Uterus (tissue), 4 donors: ENCODE data around the gene IQGAP2. TPM values are rescaled to one million over a fixed set of nuclear protein-coding genes. Genes with fewer than 3 reads are reported as not detected.

Experiments used
- DNase-seq, 2 donors: peaks; one replicate each; pipeline ENCODE4 v3.0.0-alpha.2; 2019 to 2020
- H3K27ac ChIP-seq, 2 donors: fragments of 200-600 bp; sonication (generic); 1 replicate in 1 of 2; 2 replicates in 1 of 2; pipeline ENCODE4 v1.5.1; 2016 to 2018
- H3K27me3 ChIP-seq, 2 donors: fragments of 200-600 bp; sonication (generic); one replicate each; pipeline ENCODE4 v1.5.1; 2018 to 2019; ENCODE audit warnings: control low read depth in 1 of 2
- H3K36me3 ChIP-seq, 2 donors: fragments of 200-600 bp; sonication (generic); one replicate each; pipeline ENCODE4 v1.5.1; 2019; ENCODE audit warnings: control low read depth in 1 of 2
- H3K4me1 ChIP-seq, 2 donors: fragments of 200-600 bp; sonication (generic); one replicate each; pipeline ENCODE4 v1.5.1; 2018 to 2019; ENCODE audit warnings: control low read depth in 1 of 2
- H3K4me3 ChIP-seq, 2 donors: fragments of 200-600 bp; sonication (generic); 1 replicate in 1 of 2; 2 replicates in 1 of 2; pipeline ENCODE4 v1.5.1; 2018 to 2019; ENCODE audit warnings: mild to moderate bottlenecking in 1 of 2
- H3K9me3 ChIP-seq, 2 donors: fragments of 200-600 bp; sonication (generic); one replicate each; pipeline ENCODE4 v1.5.1; 2019; ENCODE audit warnings: control low read depth in 1 of 2
- CTCF ChIP-seq, 4 experiments: fragments of 200-600 bp in 2 of 4; fragments of 450-650 bp in 2 of 4; sonication (generic) in 2 of 4; IDR thresholded peaks; one replicate each; pipeline ENCODE4 v1.5.1; 2016 to 2019; ENCODE audit warnings: antibody characterized with exemption in 4 of 4, mild to moderate bottlenecking in 2 of 4, moderate library complexity in 1 of 4
- POLR2A ChIP-seq, 2 donors: fragments of 450-650 bp; IDR thresholded peaks; one replicate each; pipeline ENCODE4 v1.6.1; 2016; ENCODE audit warnings: antibody characterized with exemption in 2 of 2, mild to moderate bottlenecking in 1 of 2, moderate library complexity in 1 of 2
- intact Hi-C: fragments of 100-400 bp; cut with DNase I; formaldehyde crosslinking; loops from one replicate; pipeline ENCODE4 v1.15.1; 2023; ENCODE audit warnings: low total_unique reads
- total RNA-seq, 4 donors: library from RNA; depleted of rRNA in 3 of 4; stranded (reverse); fragments of >200 nt in 3 of 4; gene quantifications; one replicate each; pipeline versions ENCODE4 v1.1.0 to v1.2.4, GENCODE V29; 2014 to 2023
- donor health status: DM: yes; HTN: yes; CAD: no.

Gene IQGAP2
- total RNA-seq, 4 donors from 2014 or later = 7.1 to 49.2 (median 9.4) TPM

GRCh38 chr5:76663573-76663972 lies 260.5 kb downstream of the IQGAP2 start:
- H3K4me1 ChIP-seq = no peaks in the 10 kb centered on the region
- no peaks in the 10 kb centered on the region for H3K36me3 ChIP-seq
- H3K9me3 ChIP-seq = no peaks in the 10 kb centered on the region
- intact Hi-C loops = no loop called here
- H3K4me3 ChIP-seq = no peak overlapping the region
- DNase-seq = no peak
- H3K27ac ChIP-seq = no peak overlapping the region
- no peak for TF ChIP-seq POLR2A (IDR thresholded peaks at IDR 0.05)
- no peaks in the 10 kb centered on the region for H3K27me3 ChIP-seq

- intact Hi-C loops = no loop called here
- TF ChIP-seq CTCF (IDR thresholded peaks at IDR 0.05) = no peak
- TF ChIP-seq POLR2A (IDR thresholded peaks at IDR 0.05) = no peak
- Histone ChIP-seq H3K36me3 (no peaks in the 10 kb centered on the region), H3K4me3 (no peak overlapping the region), H3K4me1 (no peaks in the 10 kb centered on the region), H3K27me3 (no peaks in the 10 kb centered on the region), H3K9me3 (no peaks in the 10 kb centered on the region), H3K27ac (no peak overlapping the region)
- no peak for DNase-seq
Observed at GRCh38 chr5:76664079-76664478, 261.0 kb downstream of the IQGAP2 start.

- intact Hi-C loops = no loop called here
- H3K9me3 ChIP-seq = no peaks in the 10 kb centered on the region
- no peaks in the 10 kb centered on the region for H3K36me3 ChIP-seq
- TF ChIP-seq CTCF (IDR thresholded peaks at IDR 0.05) = no peak
- no peak for TF ChIP-seq POLR2A (IDR thresholded peaks at IDR 0.05)
- DNase-seq = no peak
- H3K4me3 ChIP-seq = no peak overlapping the region
- no peak overlapping the region for H3K27ac ChIP-seq
- no peaks in the 10 kb centered on the region for H3K4me1 ChIP-seq
- no peaks in the 10 kb centered on the region for H3K27me3 ChIP-seq
Observed at GRCh38 chr5:76667495-76667894, 264.4 kb downstream of the IQGAP2 start.

- intact Hi-C loops = no loop called here
- no peak for DNase-seq
- Histone ChIP-seq H3K9me3 (no peaks in the 10 kb centered on the region), H3K4me3 (no peak overlapping the region), H3K4me1 (no peaks in the 10 kb centered on the region), H3K27ac (no peak overlapping the region), H3K27me3 (no peaks in the 10 kb centered on the region), H3K36me3 (no peaks in the 10 kb centered on the region)
- TF ChIP-seq POLR2A (IDR thresholded peaks at IDR 0.05) (no peak), CTCF (IDR thresholded peaks at IDR 0.05) (no peak)
Observed at GRCh38 chr5:76669245-76669644, 266.2 kb downstream of the IQGAP2 start.

- no peaks in the 10 kb centered on the region for H3K4me1 ChIP-seq
Observed at GRCh38 chr5:76670508-76670907, 267.4 kb downstream of the IQGAP2 start.

More at GRCh38 chr5:76670508-76670907, 267.4 kb downstream of the IQGAP2 start:
- TF ChIP-seq POLR2A (IDR thresholded peaks at IDR 0.05) (no peak), CTCF (IDR thresholded peaks at IDR 0.05) (no peak)
- Histone ChIP-seq H3K27me3 (no peaks in the 10 kb centered on the region), H3K27ac (no peak overlapping the region), H3K36me3 (no peaks in the 10 kb centered on the region), H3K4me3 (no peak overlapping the region), H3K9me3 (no peaks in the 10 kb centered on the region)
- DNase-seq = no peak
- intact Hi-C loops = no loop called here
